Right lobe of liver (tissue), 4 donors: ENCODE measurements around the gene PPP2R5C.

Source experiments
- CTCF ChIP-seq, 4 donors: fragments of 200-600 bp in 3 of 4; fragments of 450-650 bp in 1 of 4; IDR thresholded peaks; one replicate each; pipeline versions ENCODE4 v1.5.1 to v1.8.0; 2016 to 2022; ENCODE audit warnings: antibody characterized with exemption in 4 of 4, mild to moderate bottlenecking in 2 of 4
- POLR2A ChIP-seq: fragments of 450-650 bp; IDR thresholded peaks from one replicate; pipeline ENCODE4 v1.6.1; 2017; ENCODE audit warnings: antibody characterized with exemption, mild to moderate bottlenecking
- donor health status: DM: no; HTN: no; CAD: no.
- donor health status: DM: no; HTN: no; CAD: no.
- donor health status: DM: no; HTN: yes; CAD: no.

DNA sequence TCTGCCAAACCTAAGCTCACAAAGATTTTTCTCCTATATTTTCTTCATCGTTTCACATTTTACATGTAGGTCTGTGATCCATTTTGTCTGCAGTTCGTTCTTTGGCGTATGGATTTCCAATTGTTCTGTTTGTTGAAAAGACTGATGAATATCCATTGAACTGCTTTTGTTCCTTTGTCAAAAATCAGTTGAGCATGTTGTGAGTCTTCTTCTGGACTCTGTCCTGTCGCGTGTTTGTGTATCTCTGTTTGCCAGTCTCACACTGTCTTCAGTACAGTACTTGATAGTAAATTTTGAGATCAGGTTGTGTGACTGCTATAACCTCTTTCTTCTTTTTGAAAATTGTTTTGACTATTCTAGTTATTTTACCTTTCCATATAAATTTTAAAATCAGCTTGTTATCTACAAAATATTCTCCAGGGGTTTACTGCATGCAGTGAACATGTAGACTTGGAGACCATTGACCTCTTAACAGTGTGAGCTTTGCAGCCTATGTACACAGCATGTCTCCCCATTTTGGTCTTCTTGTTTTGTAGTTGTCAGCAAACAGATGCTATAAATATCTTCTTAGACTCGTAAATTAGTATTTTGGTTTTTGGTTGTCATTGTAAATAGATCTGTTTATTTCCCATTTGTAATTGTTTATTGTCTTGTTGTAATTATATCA is 108.9 kb downstream of the PPP2R5C start:
- TF ChIP-seq CTCF (IDR thresholded peaks at IDR 0.05) (no peak), POLR2A (no peak)
